ENCODE results near the gene MIF4GD.
"Not testable (repeated sequence)": the region's sequence is repeated elsewhere in the genome, so short reads cannot be mapped to it uniquely, and the experiment has no call there.

MIF4GD gene

DNA sequence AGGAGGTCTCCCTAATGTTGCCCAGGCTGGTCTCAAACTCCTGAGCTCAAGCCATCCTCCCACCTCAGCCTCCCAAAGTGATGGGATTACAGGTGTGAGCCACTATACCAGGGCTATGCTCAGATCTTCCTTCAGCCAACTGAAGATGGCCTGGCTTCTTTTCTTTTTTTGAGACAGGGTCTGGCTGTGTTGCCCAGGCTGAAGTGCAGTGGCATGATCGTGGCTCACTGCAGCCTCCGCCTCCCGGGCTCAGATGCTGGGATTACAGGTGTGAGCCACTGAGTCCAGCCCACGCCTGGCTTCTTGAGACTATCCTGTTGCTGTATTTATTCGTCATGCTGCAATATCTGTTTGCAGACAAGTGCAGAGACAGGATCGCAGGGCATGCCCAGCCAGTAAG is 14.1 kb upstream of the MIF4GD start:
- no peak overlapping the region for H3K27ac ChIP-seq
- TF ChIP-seq, protein P1, sequence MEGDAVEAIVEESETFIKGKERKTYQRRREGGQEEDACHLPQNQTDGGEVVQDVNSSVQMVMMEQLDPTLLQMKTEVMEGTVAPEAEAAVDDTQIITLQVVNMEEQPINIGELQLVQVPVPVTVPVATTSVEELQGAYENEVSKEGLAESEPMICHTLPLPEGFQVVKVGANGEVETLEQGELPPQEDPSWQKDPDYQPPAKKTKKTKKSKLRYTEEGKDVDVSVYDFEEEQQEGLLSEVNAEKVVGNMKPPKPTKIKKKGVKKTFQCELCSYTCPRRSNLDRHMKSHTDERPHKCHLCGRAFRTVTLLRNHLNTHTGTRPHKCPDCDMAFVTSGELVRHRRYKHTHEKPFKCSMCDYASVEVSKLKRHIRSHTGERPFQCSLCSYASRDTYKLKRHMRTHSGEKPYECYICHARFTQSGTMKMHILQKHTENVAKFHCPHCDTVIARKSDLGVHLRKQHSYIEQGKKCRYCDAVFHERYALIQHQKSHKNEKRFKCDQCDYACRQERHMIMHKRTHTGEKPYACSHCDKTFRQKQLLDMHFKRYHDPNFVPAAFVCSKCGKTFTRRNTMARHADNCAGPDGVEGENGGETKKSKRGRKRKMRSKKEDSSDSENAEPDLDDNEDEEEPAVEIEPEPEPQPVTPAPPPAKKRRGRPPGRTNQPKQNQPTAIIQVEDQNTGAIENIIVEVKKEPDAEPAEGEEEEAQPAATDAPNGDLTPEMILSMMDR (conservative IDR thresholded peaks at IDR 0.05) = no peak

DNA sequence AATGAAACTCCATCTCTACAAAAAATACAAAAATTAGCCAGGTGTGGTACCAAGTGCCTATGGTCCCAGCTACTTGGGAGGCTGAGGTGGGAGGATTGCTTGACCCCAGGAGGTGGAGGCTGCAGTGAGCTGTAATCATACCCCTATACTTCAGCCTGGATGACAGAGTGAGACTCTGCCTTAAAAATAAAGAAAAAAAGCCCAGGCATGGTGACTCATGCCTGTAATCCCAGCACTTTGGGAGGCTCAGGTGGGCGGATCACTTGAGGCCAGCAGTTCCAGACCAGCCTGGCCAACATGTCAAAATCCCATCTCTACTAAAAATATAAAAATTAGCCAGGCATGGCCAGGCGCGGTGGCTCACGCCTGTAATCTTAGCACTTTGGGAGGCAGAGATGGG is 9.2 kb upstream of the MIF4GD start:
- not testable (repeated sequence) for H3K27ac ChIP-seq

DNA sequence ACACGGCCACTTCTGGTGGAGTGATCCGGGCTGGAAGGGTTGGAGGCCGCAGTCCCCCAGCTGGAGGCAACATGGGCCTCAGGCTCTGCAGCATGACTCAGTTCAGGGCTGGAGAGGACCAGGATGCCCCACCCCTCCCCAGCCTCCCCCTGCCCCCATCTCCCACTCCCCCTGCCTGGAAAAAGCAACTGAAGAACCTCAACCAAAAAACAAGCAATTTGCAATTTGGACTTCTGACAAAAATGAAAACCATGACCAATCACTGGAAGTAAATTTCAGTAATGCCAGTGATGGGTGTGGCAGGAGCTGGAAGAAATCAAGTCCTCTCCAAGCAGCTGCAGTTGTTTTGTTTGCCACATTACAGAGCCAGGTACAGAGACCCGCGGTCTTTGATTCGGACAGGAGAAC is 6.6 kb upstream of the MIF4GD start:
- TF ChIP-seq, protein P1 (conservative IDR thresholded peaks at IDR 0.05) = no peak
- no peak overlapping the region for H3K27ac ChIP-seq

DNA sequence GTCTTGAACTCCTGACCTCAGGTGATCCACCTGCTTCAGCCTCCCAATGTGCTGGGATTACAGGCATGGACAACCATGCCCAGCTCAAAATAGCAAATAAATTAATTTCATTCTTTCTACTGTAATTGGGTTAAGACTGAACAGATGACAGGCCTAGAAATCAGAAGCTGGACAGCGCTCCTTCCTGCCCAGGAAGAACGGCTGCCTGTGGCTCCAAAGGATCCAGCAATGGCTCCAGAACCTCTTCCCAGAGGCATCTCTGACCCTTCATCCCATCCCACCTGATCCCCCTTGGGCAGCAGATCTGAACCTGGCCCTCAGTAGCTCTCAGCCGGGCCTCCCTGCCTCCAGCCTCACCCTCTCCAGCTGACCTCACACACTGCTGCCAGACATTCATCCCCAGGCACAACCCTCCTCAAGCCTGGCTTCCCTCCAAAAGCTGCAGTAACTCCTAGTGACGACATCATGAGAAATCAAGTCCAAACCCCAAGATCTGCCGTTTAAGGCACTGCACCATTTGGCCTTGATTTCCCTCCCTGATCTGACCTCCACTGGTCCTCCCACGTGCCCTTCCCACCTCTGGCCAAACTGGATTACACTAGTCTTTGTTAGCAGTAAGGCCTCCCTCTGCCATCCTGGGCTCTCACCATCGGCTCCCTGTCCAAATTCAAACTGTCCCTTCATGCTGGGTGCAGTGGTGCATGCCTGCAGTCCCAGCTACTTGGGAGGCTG is 3.1 kb upstream of the MIF4GD start:
- TF ChIP-seq, protein P1 (conservative IDR thresholded peaks at IDR 0.05) = no peak
- no peak overlapping the region for H3K27ac ChIP-seq

DNA sequence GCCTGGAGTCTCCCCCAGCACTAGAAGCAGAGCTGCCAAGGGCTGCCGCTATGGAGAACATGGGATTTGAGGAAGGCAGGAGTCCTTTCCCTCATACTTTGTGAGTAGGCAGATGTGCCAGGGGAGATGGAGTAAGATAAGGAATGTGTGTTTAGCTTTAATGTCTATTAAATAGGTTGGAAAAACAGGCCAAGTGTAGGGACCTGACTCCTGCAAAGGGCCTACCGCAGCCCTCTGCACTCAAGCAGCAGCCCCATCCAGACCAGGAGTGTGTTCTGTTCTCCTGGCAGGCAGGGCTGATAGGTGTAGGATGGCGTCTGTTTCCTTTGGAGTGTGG is 1.8 kb upstream of the MIF4GD start:
- TF ChIP-seq, protein P1 (conservative IDR thresholded peaks at IDR 0.05) = no peak
- peak overlapping the region; percentile 27; the same call in 1 of the 2 replicates for H3K27ac ChIP-seq

DNA sequence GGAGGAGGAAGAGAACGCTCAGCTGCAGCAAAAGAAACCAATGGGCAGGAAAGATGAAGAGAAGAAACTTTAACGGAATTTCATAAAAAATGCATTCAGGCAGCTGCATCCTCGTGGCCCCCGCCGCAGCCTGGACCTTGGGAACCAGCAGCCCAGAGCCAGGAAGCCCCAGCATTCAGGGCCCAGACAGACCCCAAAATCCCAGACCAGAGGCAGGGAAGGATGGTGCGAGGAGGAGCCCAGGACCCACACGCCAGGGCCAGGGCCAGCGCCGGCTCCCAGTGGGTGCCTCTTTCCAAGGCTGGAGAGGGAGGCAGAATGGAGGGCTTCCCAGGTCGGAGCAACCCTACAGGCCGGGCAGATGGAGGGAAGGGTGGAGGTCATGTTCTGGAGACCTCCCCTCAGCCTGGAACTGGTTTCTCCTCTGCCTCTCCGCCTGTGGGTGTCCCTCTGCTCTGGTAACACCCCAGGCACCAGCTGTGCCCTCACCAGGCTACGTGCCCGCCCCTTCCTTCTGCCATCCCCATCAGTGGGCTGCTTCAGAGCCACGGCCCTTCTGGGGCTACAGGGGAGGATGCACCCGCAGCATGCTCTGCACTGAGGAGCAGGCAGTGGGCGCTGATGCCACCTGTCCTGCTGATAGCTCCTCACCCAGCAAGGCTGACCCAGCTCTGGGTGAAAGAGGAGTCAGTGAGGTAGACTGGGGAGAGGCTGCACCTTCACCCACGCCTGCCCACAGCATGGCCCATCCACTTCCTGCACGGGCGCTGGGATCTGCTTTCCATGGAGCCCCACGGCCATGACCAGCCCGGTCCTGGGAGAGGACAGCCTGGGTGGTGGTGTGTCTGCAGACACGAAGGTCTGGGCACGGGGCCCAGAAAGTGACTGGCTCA is 1.2 kb upstream of the MIF4GD start:
- TF ChIP-seq, protein P1 (conservative IDR thresholded peaks at IDR 0.05) = no peak
- peak overlapping the region; percentile 94 for H3K27ac ChIP-seq

DNA sequence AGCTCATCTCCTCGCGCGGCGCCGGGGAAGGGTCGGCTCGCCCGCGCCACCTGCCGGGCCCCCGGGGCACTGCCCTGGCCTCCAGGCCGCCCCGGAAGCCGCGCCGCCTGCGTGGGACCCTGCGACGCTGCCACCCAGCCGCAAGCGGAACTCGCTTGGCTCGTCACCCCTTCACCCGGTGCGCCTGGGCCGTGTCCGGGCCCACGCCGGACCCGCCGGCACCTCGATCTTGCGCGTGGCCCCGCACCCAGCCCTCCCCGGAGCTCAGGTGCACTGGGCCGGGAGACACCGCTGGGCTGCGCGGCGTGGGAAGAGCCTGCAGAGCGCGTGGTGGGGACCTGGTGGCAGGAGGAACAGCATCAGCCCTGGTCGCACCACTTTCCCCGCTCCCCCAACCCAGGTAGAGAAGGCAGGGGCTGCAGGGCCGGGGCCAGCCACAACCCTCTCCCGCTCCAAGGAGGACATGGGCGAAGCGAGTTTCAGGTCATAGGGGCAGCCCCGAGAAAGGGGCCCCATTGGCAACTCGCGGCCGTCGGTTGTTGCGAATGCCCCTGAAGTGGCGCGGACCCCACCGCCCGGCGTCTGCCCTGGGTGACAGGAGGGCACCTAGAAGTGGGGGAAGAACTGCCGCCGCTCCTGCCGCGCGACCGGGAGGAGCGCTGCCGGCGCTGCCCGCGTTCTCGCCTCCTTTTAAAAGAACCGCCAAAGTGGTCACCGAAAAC is 363 bp upstream of the MIF4GD start:
- H3K27ac ChIP-seq = peak overlapping the region; percentile 94
- TF ChIP-seq, protein P1 (conservative IDR thresholded peaks at IDR 0.05) = peak; percentile 92

All from VCaP (cell line).